CD4-positive, alpha-beta T cell treated with Interferon gamma for 1 hour (primary cell): ENCODE measurements around the gene PCCA.

ENCODE experiments used
- DNase-seq: peaks from one replicate; pipeline ENCODE4 v3.0.0-alpha.2; 2020

PCCA gene

GRCh38 chr13:100323937-100324336, 235.0 kb downstream of the PCCA start:
- DNase-seq = no peak

GRCh38 chr13:100330662-100331061, 241.8 kb downstream of the PCCA start:
- DNase-seq = no peak

- DNase-seq = no peak
Observed at GRCh38 chr13:100333141-100333540, 244.2 kb downstream of the PCCA start.

GRCh38 chr13:100334214-100334613, 245.3 kb downstream of the PCCA start:
- DNase-seq = no peak

GRCh38 chr13:100336795-100337516, 248.1 kb downstream of the PCCA start:
- DNase-seq = no peak

- no peak for DNase-seq
Observed at GRCh38 chr13:100338275-100338674, 249.4 kb downstream of the PCCA start.

- DNase-seq = no peak
Observed at GRCh38 chr13:100339411-100339940, 250.6 kb downstream of the PCCA start.

- no peak for DNase-seq
Observed at GRCh38 chr13:100340865-100341264, 252.0 kb downstream of the PCCA start.

GRCh38 chr13:100341327-100341726, 252.4 kb downstream of the PCCA start:
- no peak for DNase-seq

- DNase-seq = no peak
Observed at GRCh38 chr13:100344544-100344943, 255.7 kb downstream of the PCCA start.

GRCh38 chr13:100347968-100348367, 259.1 kb downstream of the PCCA start:
- no peak for DNase-seq

- no peak for DNase-seq
Observed at GRCh38 chr13:100349594-100349993, 260.7 kb downstream of the PCCA start.

- no peak for DNase-seq
Observed at GRCh38 chr13:100350601-100351000, 261.7 kb downstream of the PCCA start.

- DNase-seq = no peak
Observed at GRCh38 chr13:100356426-100356825, 267.5 kb downstream of the PCCA start.

GRCh38 chr13:100356889-100357288, 268.0 kb downstream of the PCCA start:
- no peak for DNase-seq

GRCh38 chr13:100357764-100358163, 268.9 kb downstream of the PCCA start:
- DNase-seq = no peak

- no peak for DNase-seq
Observed at GRCh38 chr13:100361504-100361903, 272.6 kb downstream of the PCCA start.

GRCh38 chr13:100362371-100362770, 273.5 kb downstream of the PCCA start:
- DNase-seq = no peak

GRCh38 chr13:100362781-100363180, 273.9 kb downstream of the PCCA start:
- DNase-seq = no peak

- no peak for DNase-seq
Observed at GRCh38 chr13:100363285-100363711, 274.4 kb downstream of the PCCA start.

GRCh38 chr13:100363874-100364273, 275.0 kb downstream of the PCCA start:
- no peak for DNase-seq

GRCh38 chr13:100364591-100364990, 275.7 kb downstream of the PCCA start:
- no peak for DNase-seq

- DNase-seq = no peak
Observed at GRCh38 chr13:100365680-100366079, 276.8 kb downstream of the PCCA start.

- DNase-seq = no peak
Observed at GRCh38 chr13:100378533-100378932, 289.6 kb downstream of the PCCA start.
